GM23338 (cell line): ENCODE measurements around the gene CRYBB2. TPM values are rescaled to one million over a fixed set of nuclear protein-coding genes. Genes with fewer than 3 reads are reported as not detected.

Experiments used
- ATAC-seq: fragments of 200-7000 bp; cut with Tn5 transposase; 3 replicates; pipeline ENCODE4 v1.9.1; 2020
- DNase-seq: peaks from one replicate; pipeline ENCODE4 v3.0.0-alpha.2; 2015; ENCODE audit warnings: low spot score
- H2AFZ ChIP-seq: fragments of 200-600 bp; sonication (generic); 2 replicates; pipeline ENCODE4 v1.8.0; 2016; ENCODE audit warnings: antibody characterized with exemption, mild to moderate bottlenecking, moderate library complexity
- H3F3A ChIP-seq: fragments of 200-600 bp; sonication (generic); replicated peaks from 2 replicates; pipeline ENCODE4 v1.8.0; 2017; ENCODE audit warnings: antibody characterized with exemption, mixed run types, low read depth
- H3K27ac ChIP-seq: fragments of 200-600 bp; sonication (generic); 2 replicates; pipeline ENCODE4 v1.6.1; 2016; ENCODE audit warnings: low read depth
- H3K27me3 ChIP-seq: fragments of 200-600 bp; sonication (generic); 2 replicates; pipeline ENCODE4 v1.8.0; 2016; ENCODE audit warnings: mild to moderate bottlenecking, mixed run types, moderate library complexity; ENCODE audit not compliant: insufficient read depth
- H3K36me3 ChIP-seq: fragments of 200-600 bp; sonication (generic); 2 replicates; pipeline ENCODE4 v1.8.0; 2016; ENCODE audit warnings: mild to moderate bottlenecking; ENCODE audit not compliant: insufficient read depth
- H3K4me1 ChIP-seq: fragments of 200-600 bp; sonication (generic); 2 replicates; pipeline ENCODE4 v1.8.0; 2016; ENCODE audit warnings: mild to moderate bottlenecking, moderate library complexity; ENCODE audit not compliant: insufficient read depth
- H3K4me2 ChIP-seq: fragments of 200-600 bp; sonication (generic); 2 replicates; pipeline ENCODE4 v1.7.1; 2017; ENCODE audit warnings: mixed run types
- H3K4me3 ChIP-seq: fragments of 200-600 bp; sonication (generic); 2 replicates; pipeline ENCODE4 v1.6.1; 2016; ENCODE audit warnings: mixed run types
- H3K79me2 ChIP-seq: fragments of 200-600 bp; sonication (generic); replicated peaks from 2 replicates; pipeline ENCODE4 v1.8.0; 2017; ENCODE audit warnings: mild to moderate bottlenecking; ENCODE audit not compliant: insufficient read depth
- H3K9me2 ChIP-seq: fragments of 200-600 bp; sonication (generic); 2 replicates; pipeline ENCODE4 v1.8.0; 2017; ENCODE audit not compliant: insufficient read depth
- H4K20me1 ChIP-seq: fragments of 200-600 bp; sonication (generic); replicated peaks from 2 replicates; pipeline ENCODE4 v1.8.0; 2017; ENCODE audit warnings: mild to moderate bottlenecking; ENCODE audit not compliant: insufficient read depth
- H3K27ac Mint-ChIP-seq: 2 replicates; pipeline ENCODE4 v1.8.0; 2020; ENCODE audit warnings: inconsistent platforms, mild to moderate bottlenecking, moderate library complexity, mixed read lengths
- H3K27me3 Mint-ChIP-seq: 3 replicates; pipeline ENCODE4 v1.8.0; 2022; ENCODE audit warnings: low read depth, mild to moderate bottlenecking, moderate library complexity, mixed read lengths, inconsistent platforms; ENCODE audit not compliant: insufficient read depth, poor library complexity
- H3K36me3 Mint-ChIP-seq: 3 replicates; pipeline ENCODE4 v1.8.0; 2021; ENCODE audit warnings: low read depth, mild to moderate bottlenecking, inconsistent platforms, moderate library complexity, mixed read lengths
- H3K4me1 Mint-ChIP-seq: 3 replicates; pipeline ENCODE4 v1.8.0; 2020; ENCODE audit warnings: mild to moderate bottlenecking, inconsistent platforms, mixed read lengths
- H3K4me3 Mint-ChIP-seq: 3 replicates; pipeline ENCODE4 v1.8.0; 2021; ENCODE audit warnings: moderate library complexity, mild to moderate bottlenecking, inconsistent platforms, mixed read lengths
- H3K9me3 Mint-ChIP-seq: 3 replicates; pipeline ENCODE4 v1.8.0; 2020; ENCODE audit warnings: moderate library complexity, mild to moderate bottlenecking, inconsistent platforms, mixed read lengths
- CREB1 ChIP-seq: fragments of 250-450 bp; sonication (Bioruptor Pico); IDR thresholded peaks from 2 replicates; pipeline ENCODE4 v1.5.0; 2020; ENCODE audit warnings: low read depth, mild to moderate bottlenecking, moderate library complexity
- EZH2phosphoT487 ChIP-seq: fragments of 200-600 bp; sonication (generic); IDR thresholded peaks from one replicate; pipeline ENCODE4 v1.8.1; 2018; ENCODE audit warnings: antibody characterized with exemption; ENCODE audit not compliant: unreplicated experiment
- JUNB ChIP-seq: IDR thresholded peaks from one replicate; pipeline ENCODE4 v1.6.1; 2016; ENCODE audit warnings: antibody characterized with exemption; ENCODE audit not compliant: unreplicated experiment
- POLR2AphosphoS5 ChIP-seq: IDR thresholded peaks from 2 replicates; pipeline ENCODE4 v1.6.1; 2016; ENCODE audit warnings: antibody characterized with exemption, low read depth
- STAT1 ChIP-seq: IDR thresholded peaks from one replicate; pipeline ENCODE4 v1.6.1; 2016; ENCODE audit warnings: antibody characterized with exemption; ENCODE audit not compliant: unreplicated experiment
- ZNF114 ChIP-seq: fragments of 250-450 bp; sonication (Bioruptor Pico); IDR thresholded peaks from 2 replicates; pipeline ENCODE4 v1.5.0; 2020; ENCODE audit warnings: mild to moderate bottlenecking, moderate library complexity
- ZNF331 ChIP-seq: fragments of 250-450 bp; sonication (Bioruptor Pico); IDR thresholded peaks from 2 replicates; pipeline ENCODE4 v1.5.0; 2020; ENCODE audit warnings: low read depth, mild to moderate bottlenecking, moderate library complexity
- polyA plus RNA-seq: library from polyadenylated mRNA; unstranded; fragments of >200 nt; fragmentation: Nextera tagmentation; extraction: Ambion mirVana; gene quantifications from 2 replicates; pipeline ENCODE4 v1.2.1, GENCODE V29; 2016
- total RNA-seq: library from RNA; depleted of rRNA; stranded (reverse); fragments of >200 nt; shearing (Covaris generic); gene quantifications from 2 replicates; pipeline ENCODE4 v1.2.3, GENCODE V29; 2014
- TF ChIP-seq, protein P1 (sequence below): fragments of 250-450 bp; sonication (Bioruptor Pico); IDR thresholded peaks from 2 replicates; pipeline ENCODE4 v1.5.0; 2020; ENCODE audit warnings: mild to moderate bottlenecking, moderate library complexity
- TF ChIP-seq, protein P2 (sequence below): IDR thresholded peaks from one replicate; pipeline ENCODE4 v1.6.1; 2018; ENCODE audit warnings: antibody characterized with exemption; ENCODE audit not compliant: unreplicated experiment
- TF ChIP-seq, protein P3 (sequence below): IDR thresholded peaks from 2 replicates; pipeline ENCODE4 v1.6.1; 2016; ENCODE audit warnings: antibody characterized with exemption
- TF ChIP-seq, protein P4 (sequence below), 2 experiments: fragments of 200-600 bp in 1 of 2; sonication (generic) in 1 of 2; conservative IDR thresholded peaks; 2 replicates each; pipeline versions ENCODE4 v1.5.1 to v1.6.1; 2016 to 2017; ENCODE audit warnings: antibody characterized with exemption in 2 of 2, low read depth in 2 of 2, mild to moderate bottlenecking in 2 of 2, moderate library complexity in 1 of 2

The CRYBB2 gene
- total and polyA plus RNA-seq, 2 experiments from 2014 or later = 0.26 to 1.0 TPM

DNA sequence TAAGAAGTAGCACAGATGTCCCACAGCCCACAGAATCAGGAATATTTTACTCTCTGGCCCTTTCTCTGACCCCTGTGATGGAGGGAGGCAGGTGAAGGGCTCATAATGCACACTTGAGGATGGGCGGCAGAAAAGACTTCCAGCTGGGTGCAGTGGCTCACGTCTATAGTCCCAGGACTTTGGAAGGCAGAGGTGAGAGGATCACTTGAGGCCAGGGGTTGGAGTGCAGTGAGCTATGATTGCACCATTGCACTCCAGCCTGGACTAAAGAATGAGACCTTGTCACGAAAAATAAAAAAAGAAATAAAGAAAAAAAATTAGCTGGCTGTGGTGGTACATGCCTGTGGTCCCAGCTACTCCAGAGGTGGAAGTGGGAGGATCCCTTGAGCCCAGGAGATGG, 33.3 kb upstream of the CRYBB2 start (continued):
- TF ChIP-seq, protein P1, sequence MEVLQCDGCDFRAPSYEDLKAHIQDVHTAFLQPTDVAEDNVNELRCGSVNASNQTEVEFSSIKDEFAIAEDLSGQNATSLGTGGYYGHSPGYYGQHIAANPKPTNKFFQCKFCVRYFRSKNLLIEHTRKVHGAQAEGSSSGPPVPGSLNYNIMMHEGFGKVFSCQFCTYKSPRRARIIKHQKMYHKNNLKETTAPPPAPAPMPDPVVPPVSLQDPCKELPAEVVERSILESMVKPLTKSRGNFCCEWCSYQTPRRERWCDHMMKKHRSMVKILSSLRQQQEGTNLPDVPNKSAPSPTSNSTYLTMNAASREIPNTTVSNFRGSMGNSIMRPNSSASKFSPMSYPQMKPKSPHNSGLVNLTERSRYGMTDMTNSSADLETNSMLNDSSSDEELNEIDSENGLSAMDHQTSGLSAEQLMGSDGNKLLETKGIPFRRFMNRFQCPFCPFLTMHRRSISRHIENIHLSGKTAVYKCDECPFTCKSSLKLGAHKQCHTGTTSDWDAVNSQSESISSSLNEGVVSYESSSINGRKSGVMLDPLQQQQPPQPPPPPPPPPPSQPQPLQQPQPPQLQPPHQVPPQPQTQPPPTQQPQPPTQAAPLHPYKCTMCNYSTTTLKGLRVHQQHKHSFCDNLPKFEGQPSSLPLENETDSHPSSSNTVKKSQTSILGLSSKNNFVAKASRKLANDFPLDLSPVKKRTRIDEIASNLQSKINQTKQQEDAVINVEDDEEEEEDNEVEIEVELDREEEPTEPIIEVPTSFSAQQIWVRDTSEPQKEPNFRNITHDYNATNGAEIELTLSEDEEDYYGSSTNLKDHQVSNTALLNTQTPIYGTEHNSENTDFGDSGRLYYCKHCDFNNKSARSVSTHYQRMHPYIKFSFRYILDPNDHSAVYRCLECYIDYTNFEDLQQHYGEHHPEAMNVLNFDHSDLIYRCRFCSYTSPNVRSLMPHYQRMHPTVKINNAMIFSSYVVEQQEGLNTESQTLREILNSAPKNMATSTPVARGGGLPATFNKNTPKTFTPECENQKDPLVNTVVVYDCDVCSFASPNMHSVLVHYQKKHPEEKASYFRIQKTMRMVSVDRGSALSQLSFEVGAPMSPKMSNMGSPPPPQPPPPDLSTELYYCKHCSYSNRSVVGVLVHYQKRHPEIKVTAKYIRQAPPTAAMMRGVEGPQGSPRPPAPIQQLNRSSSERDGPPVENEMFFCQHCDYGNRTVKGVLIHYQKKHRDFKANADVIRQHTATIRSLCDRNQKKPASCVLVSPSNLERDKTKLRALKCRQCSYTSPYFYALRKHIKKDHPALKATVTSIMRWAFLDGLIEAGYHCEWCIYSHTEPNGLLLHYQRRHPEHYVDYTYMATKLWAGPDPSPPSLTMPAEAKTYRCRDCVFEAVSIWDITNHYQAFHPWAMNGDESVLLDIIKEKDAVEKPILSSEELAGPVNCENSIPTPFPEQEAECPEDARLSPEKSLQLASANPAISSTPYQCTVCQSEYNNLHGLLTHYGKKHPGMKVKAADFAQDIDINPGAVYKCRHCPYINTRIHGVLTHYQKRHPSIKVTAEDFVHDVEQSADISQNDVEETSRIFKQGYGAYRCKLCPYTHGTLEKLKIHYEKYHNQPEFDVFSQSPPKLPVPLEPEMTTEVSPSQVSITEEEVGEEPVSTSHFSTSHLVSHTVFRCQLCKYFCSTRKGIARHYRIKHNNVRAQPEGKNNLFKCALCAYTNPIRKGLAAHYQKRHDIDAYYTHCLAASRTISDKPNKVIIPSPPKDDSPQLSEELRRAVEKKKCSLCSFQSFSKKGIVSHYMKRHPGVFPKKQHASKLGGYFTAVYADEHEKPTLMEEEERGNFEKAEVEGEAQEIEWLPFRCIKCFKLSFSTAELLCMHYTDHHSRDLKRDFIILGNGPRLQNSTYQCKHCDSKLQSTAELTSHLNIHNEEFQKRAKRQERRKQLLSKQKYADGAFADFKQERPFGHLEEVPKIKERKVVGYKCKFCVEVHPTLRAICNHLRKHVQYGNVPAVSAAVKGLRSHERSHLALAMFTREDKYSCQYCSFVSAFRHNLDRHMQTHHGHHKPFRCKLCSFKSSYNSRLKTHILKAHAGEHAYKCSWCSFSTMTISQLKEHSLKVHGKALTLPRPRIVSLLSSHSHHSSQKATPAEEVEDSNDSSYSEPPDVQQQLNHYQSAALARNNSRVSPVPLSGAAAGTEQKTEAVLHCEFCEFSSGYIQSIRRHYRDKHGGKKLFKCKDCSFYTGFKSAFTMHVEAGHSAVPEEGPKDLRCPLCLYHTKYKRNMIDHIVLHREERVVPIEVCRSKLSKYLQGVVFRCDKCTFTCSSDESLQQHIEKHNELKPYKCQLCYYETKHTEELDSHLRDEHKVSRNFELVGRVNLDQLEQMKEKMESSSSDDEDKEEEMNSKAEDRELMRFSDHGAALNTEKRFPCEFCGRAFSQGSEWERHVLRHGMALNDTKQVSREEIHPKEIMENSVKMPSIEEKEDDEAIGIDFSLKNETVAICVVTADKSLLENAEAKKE (CRISPR knock-in tag) = no peak

DNA sequence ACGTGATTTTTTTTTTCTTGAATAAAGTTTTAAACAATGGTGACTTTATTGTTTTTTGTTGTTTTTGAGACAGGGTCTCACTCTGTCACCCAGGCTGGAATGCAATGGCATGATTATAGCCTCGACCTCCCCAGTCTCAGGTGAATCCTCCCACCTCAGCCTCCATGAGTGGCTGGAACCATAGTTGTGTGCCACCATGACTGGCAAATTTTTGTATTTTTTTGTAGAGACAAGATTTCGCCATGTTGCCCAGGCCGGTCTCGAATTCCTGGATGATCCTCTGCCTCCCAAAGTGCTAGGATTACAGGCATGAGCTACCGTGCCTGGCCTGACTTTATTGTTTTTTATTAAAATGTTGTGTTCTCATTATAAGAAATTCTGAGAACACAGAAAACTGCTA, 32.0 kb upstream of the CRYBB2 start:
- H4K20me1 ChIP-seq = no peaks in the 10 kb centered on the region; the same call in 1 of the 2 replicates
- H3K27ac Mint-ChIP-seq = no peak overlapping the region
- H3K27me3 Mint-ChIP-seq = peaks cover 3% of the 10 kb centered on the region
- H3K79me2 ChIP-seq = no peaks in the 10 kb centered on the region
- ATAC-seq (no peak), DNase-seq (no peak)
- H3K9me3 Mint-ChIP-seq = no peaks in the 10 kb centered on the region; the same call in 2 of the 3 replicates
- peaks cover 47% of the 10 kb centered on the region for H3K36me3 Mint-ChIP-seq
- H3K27me3 ChIP-seq = no peaks in the 10 kb centered on the region
- no peaks in the 10 kb centered on the region for H3K36me3 ChIP-seq
- H2AFZ ChIP-seq = no peak overlapping the region
- no peaks in the 10 kb centered on the region for H3K4me1 ChIP-seq
- H3K27ac ChIP-seq = no peak overlapping the region
- no peaks in the 10 kb centered on the region for H3K9me2 ChIP-seq
- H3K4me3 ChIP-seq = no peak overlapping the region
- H3K4me2 ChIP-seq = no peak overlapping the region
- H3K4me3 Mint-ChIP-seq = no peak overlapping the region
- H3K4me1 Mint-ChIP-seq = no peaks in the 10 kb centered on the region
- H3F3A ChIP-seq = no peaks in the 10 kb centered on the region
- TF ChIP-seq POLR2AphosphoS5 (no peak), ZNF114 (no peak), EZH2phosphoT487 (no peak), ZNF331 (CRISPR knock-in tag) (no peak), CREB1 (CRISPR knock-in tag) (no peak), STAT1 (no peak), JUNB (no peak)
- TF ChIP-seq, protein P2, sequence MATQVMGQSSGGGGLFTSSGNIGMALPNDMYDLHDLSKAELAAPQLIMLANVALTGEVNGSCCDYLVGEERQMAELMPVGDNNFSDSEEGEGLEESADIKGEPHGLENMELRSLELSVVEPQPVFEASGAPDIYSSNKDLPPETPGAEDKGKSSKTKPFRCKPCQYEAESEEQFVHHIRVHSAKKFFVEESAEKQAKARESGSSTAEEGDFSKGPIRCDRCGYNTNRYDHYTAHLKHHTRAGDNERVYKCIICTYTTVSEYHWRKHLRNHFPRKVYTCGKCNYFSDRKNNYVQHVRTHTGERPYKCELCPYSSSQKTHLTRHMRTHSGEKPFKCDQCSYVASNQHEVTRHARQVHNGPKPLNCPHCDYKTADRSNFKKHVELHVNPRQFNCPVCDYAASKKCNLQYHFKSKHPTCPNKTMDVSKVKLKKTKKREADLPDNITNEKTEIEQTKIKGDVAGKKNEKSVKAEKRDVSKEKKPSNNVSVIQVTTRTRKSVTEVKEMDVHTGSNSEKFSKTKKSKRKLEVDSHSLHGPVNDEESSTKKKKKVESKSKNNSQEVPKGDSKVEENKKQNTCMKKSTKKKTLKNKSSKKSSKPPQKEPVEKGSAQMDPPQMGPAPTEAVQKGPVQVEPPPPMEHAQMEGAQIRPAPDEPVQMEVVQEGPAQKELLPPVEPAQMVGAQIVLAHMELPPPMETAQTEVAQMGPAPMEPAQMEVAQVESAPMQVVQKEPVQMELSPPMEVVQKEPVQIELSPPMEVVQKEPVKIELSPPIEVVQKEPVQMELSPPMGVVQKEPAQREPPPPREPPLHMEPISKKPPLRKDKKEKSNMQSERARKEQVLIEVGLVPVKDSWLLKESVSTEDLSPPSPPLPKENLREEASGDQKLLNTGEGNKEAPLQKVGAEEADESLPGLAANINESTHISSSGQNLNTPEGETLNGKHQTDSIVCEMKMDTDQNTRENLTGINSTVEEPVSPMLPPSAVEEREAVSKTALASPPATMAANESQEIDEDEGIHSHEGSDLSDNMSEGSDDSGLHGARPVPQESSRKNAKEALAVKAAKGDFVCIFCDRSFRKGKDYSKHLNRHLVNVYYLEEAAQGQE = no peak
- TF ChIP-seq, protein P3, sequence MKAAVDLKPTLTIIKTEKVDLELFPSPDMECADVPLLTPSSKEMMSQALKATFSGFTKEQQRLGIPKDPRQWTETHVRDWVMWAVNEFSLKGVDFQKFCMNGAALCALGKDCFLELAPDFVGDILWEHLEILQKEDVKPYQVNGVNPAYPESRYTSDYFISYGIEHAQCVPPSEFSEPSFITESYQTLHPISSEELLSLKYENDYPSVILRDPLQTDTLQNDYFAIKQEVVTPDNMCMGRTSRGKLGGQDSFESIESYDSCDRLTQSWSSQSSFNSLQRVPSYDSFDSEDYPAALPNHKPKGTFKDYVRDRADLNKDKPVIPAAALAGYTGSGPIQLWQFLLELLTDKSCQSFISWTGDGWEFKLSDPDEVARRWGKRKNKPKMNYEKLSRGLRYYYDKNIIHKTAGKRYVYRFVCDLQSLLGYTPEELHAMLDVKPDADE = no peak
- TF ChIP-seq, protein P4, sequence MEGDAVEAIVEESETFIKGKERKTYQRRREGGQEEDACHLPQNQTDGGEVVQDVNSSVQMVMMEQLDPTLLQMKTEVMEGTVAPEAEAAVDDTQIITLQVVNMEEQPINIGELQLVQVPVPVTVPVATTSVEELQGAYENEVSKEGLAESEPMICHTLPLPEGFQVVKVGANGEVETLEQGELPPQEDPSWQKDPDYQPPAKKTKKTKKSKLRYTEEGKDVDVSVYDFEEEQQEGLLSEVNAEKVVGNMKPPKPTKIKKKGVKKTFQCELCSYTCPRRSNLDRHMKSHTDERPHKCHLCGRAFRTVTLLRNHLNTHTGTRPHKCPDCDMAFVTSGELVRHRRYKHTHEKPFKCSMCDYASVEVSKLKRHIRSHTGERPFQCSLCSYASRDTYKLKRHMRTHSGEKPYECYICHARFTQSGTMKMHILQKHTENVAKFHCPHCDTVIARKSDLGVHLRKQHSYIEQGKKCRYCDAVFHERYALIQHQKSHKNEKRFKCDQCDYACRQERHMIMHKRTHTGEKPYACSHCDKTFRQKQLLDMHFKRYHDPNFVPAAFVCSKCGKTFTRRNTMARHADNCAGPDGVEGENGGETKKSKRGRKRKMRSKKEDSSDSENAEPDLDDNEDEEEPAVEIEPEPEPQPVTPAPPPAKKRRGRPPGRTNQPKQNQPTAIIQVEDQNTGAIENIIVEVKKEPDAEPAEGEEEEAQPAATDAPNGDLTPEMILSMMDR (conservative IDR thresholded peaks at IDR 0.05; ENCODE audit: low read depth in 2 of 2) = no peak
